GM18507 (cell line): ENCODE results near the gene PKP3.
"Not testable (repeated sequence)": the region's sequence is repeated elsewhere in the genome, so short reads cannot be mapped to it uniquely, and the experiment has no call there.

Experiments used
- DNase-seq: peaks from one replicate; pipeline ENCODE4 v3.0.0; 2011; ENCODE audit warnings: low read depth; ENCODE audit not compliant: insufficient read length; ENCODE audit errors: extremely low spot score
- FAIRE-seq: peaks from 2 replicates; lab custom pipeline; 2011; peaks lifted over from hg19 to GRCh38; lab: Jason Lieb, UNC

PKP3 gene

GRCh38 chr11:375065-376025 is 18.7 kb upstream of the PKP3 start:
- DNase-seq (no peak), FAIRE-seq (no peak)

GRCh38 chr11:376531-377173 is 17.4 kb upstream of the PKP3 start:
- DNase-seq (no peak), FAIRE-seq (no peak)

- DNase-seq, result no peak
- no peak for FAIRE-seq
These were observed 16.7 kb upstream of the PKP3 start for GRCh38 chr11:377174-377865.

GRCh38 chr11:377883-378500 is 16.0 kb upstream of the PKP3 start:
- no peak for FAIRE-seq
- DNase-seq, result no peak

GRCh38 chr11:379205-380094 is 14.6 kb upstream of the PKP3 start:
- FAIRE-seq (no peak), DNase-seq (no peak)

GRCh38 chr11:380095-380480 is 13.9 kb upstream of the PKP3 start:
- FAIRE-seq, result no peak
- DNase-seq, result no peak

- FAIRE-seq, result no peak
- no peak for DNase-seq
These were observed 13.5 kb upstream of the PKP3 start for GRCh38 chr11:380491-380890.

GRCh38 chr11:380996-381395 is 13.0 kb upstream of the PKP3 start:
- FAIRE-seq (no peak), DNase-seq (no peak)

GRCh38 chr11:381501-382072 is 12.4 kb upstream of the PKP3 start:
- DNase-seq, result no peak
- no peak for FAIRE-seq

- DNase-seq (no peak), FAIRE-seq (no peak)
These were observed 11.9 kb upstream of the PKP3 start for GRCh38 chr11:382081-382629.

GRCh38 chr11:383431-383830 is 10.6 kb upstream of the PKP3 start:
- FAIRE-seq (no peak), DNase-seq (no peak)

GRCh38 chr11:384511-384910 is 9.5 kb upstream of the PKP3 start:
- FAIRE-seq (no peak), DNase-seq (no peak)

GRCh38 chr11:385594-386351 is 8.2 kb upstream of the PKP3 start:
- DNase-seq (no peak), FAIRE-seq (no peak)

GRCh38 chr11:386483-386882 is 7.5 kb upstream of the PKP3 start:
- DNase-seq (no peak), FAIRE-seq (no peak)

GRCh38 chr11:387193-387793 is 6.7 kb upstream of the PKP3 start:
- DNase-seq (no peak), FAIRE-seq (no peak)

- not testable (repeated sequence) for FAIRE-seq, DNase-seq
These were observed 4.6 kb upstream of the PKP3 start for GRCh38 chr11:389369-389768.

- no peak for FAIRE-seq
- DNase-seq, result no peak
These were observed 3.8 kb upstream of the PKP3 start for GRCh38 chr11:390175-390574.
